Endothelial cell of umbilical vein (primary cell): ENCODE results near the gene MAMDC2.

Experiments used
- CTCF ChIP-seq, 2 donors: IDR thresholded peaks; 1 replicate in 1 of 2; 2 replicates in 1 of 2; pipeline ENCODE4 v1.5.1; 2011; ENCODE audit warnings: low read length in 2 of 2, mild to moderate bottlenecking in 2 of 2, moderate library complexity in 2 of 2, control low read depth in 1 of 2, inconsistent platforms in 1 of 2, low read depth in 1 of 2; ENCODE audit not compliant: insufficient read depth in 1 of 2; ENCODE audit errors: extremely low read depth in 1 of 2
- EZH2 ChIP-seq: IDR thresholded peaks from 2 replicates; pipeline ENCODE4 v1.6.1; 2012; ENCODE audit warnings: borderline replicate concordance, low read depth, mild to moderate bottlenecking, moderate library complexity, low read length, inconsistent platforms; ENCODE audit not compliant: severe bottlenecking
- FOS ChIP-seq: IDR thresholded peaks from 2 replicates; pipeline ENCODE4 v1.6.1; 2011; ENCODE audit warnings: mild to moderate bottlenecking, low read length, moderate library complexity, borderline replicate concordance; ENCODE audit not compliant: insufficient read depth
- GATA2 ChIP-seq: IDR thresholded peaks from 2 replicates; pipeline ENCODE4 v1.7.0; 2011; ENCODE audit warnings: low read depth, mild to moderate bottlenecking, moderate library complexity, mixed read lengths, low read length; ENCODE audit not compliant: insufficient read length, insufficient read depth
- JUN ChIP-seq: IDR thresholded peaks from 2 replicates; pipeline ENCODE4 v1.6.1; 2011; ENCODE audit warnings: borderline replicate concordance, low read depth; ENCODE audit not compliant: insufficient read length, insufficient read depth
- MAX ChIP-seq: IDR thresholded peaks from 2 replicates; pipeline ENCODE4 v1.6.1; 2011; ENCODE audit not compliant: insufficient read depth, insufficient read length
- MYC ChIP-seq: IDR thresholded peaks from one replicate; pipeline ENCODE4 v1.6.1; 2011; ENCODE audit warnings: mild to moderate bottlenecking, low read depth, low read length
- POLR2A ChIP-seq: IDR thresholded peaks from 2 replicates; pipeline ENCODE4 v1.6.1; 2012; ENCODE audit warnings: low read depth, mild to moderate bottlenecking, control low read depth, low read length
- POLR2AphosphoS5 ChIP-seq: IDR thresholded peaks from 2 replicates; pipeline ENCODE4 v1.6.1; 2012; ENCODE audit warnings: low read depth, mild to moderate bottlenecking, control low read depth, low read length, moderate library complexity; ENCODE audit not compliant: insufficient read depth

- TF ChIP-seq CTCF (IDR thresholded peaks at IDR 0.05; ENCODE audit: extremely low read depth in 1 of 2, insufficient read depth in 1 of 2, low read depth in 1 of 2, low read length in 2 of 2) (no peak), EZH2 (no peak), MYC (no peak), POLR2AphosphoS5 (no peak), MAX (no peak), POLR2A (no peak), JUN (no peak), FOS (no peak), GATA2 (no peak)
These were observed 86.6 kb downstream of the MAMDC2 start for GRCh38 chr9:70130266-70130665.
